GM18499 (cell line): ENCODE results near the gene ZNF865.
A peak's percentile ranks its signal among the peaks of the same experiment; 100 is the strongest.

Experiments
- ATAC-seq: cut with Tn5 transposase; IDR thresholded peaks from one replicate; pipeline ENCODE4 v1.9.1; 2021; ENCODE audit warnings: moderate number of reproducible peaks; ENCODE audit not compliant: insufficient read depth, unreplicated experiment

The ZNF865 gene

GRCh38 chr19:55603581-55604292 lies 1.7 kb upstream of the ZNF865 start:
- no peak for ATAC-seq

- ATAC-seq: peak; percentile 35
These were observed 225 bp upstream of the ZNF865 start for GRCh38 chr19:55605207-55605636.

GRCh38 chr19:55606471-55606787 lies 982 bp downstream of the ZNF865 start:
- ATAC-seq: no peak

GRCh38 chr19:55606817-55607216 lies 1.4 kb downstream of the ZNF865 start:
- ATAC-seq: no peak

GRCh38 chr19:55609326-55609725 lies 3.9 kb downstream of the ZNF865 start:
- ATAC-seq: no peak

- ATAC-seq: no peak
These were observed 6.0 kb downstream of the ZNF865 start for GRCh38 chr19:55611300-55611982.

- no peak for ATAC-seq
These were observed 6.7 kb downstream of the ZNF865 start for GRCh38 chr19:55611983-55612645.

GRCh38 chr19:55613396-55613795 lies 7.9 kb downstream of the ZNF865 start:
- ATAC-seq: no peak

- ATAC-seq: no peak
These were observed 8.7 kb downstream of the ZNF865 start for GRCh38 chr19:55613930-55614710.

- ATAC-seq: no peak
These were observed 9.5 kb downstream of the ZNF865 start for GRCh38 chr19:55614711-55615542.

GRCh38 chr19:55615543-55616394 lies 10.3 kb downstream of the ZNF865 start:
- ATAC-seq: no peak

- ATAC-seq: no peak
These were observed 11.0 kb downstream of the ZNF865 start for GRCh38 chr19:55616395-55616875.

GRCh38 chr19:55617426-55617825 lies 12.0 kb downstream of the ZNF865 start:
- no peak for ATAC-seq

- no peak for ATAC-seq
These were observed 13.0 kb downstream of the ZNF865 start for GRCh38 chr19:55618426-55618825.

- ATAC-seq: no peak
These were observed 13.8 kb downstream of the ZNF865 start for GRCh38 chr19:55619286-55619685.

- ATAC-seq: no peak
These were observed 15.2 kb downstream of the ZNF865 start for GRCh38 chr19:55620410-55621204.

- no peak for ATAC-seq
These were observed 15.8 kb downstream of the ZNF865 start for GRCh38 chr19:55621205-55621672.

- no peak for ATAC-seq
These were observed 16.3 kb downstream of the ZNF865 start for GRCh38 chr19:55621673-55622231.
